H1 (cell line): Measurements from ENCODE around the gene FOXB1. TPM values are rescaled to one million over a fixed set of nuclear protein-coding genes. Genes with fewer than 3 reads are reported as not detected.

Source experiments
- BACH1 ChIP-seq: IDR thresholded peaks from 2 replicates; pipeline ENCODE4 v1.6.1; 2012; ENCODE audit warnings: low read length, improper control_type of control experiment
- CHD7 ChIP-seq: fragments of 300-600 bp; sonication (generic); IDR thresholded peaks from 2 replicates; pipeline ENCODE4 v1.7.1; 2012; ENCODE audit warnings: low read length, moderate library complexity, mild to moderate bottlenecking, inconsistent platforms; ENCODE audit not compliant: insufficient replicate concordance
- EZH2 ChIP-seq: fragments of 200-600 bp; sonication (generic); IDR thresholded peaks from 2 replicates; pipeline ENCODE4 v1.7.1; 2012; ENCODE audit warnings: low read depth, mild to moderate bottlenecking, moderate library complexity, low read length, inconsistent platforms; ENCODE audit not compliant: severe bottlenecking
- JUN ChIP-seq: IDR thresholded peaks from 2 replicates; pipeline ENCODE4 v1.6.1; 2011; ENCODE audit warnings: low read depth, mild to moderate bottlenecking, improper control_type of control experiment, low read length
- KDM1A ChIP-seq: fragments of 200-600, 300-600 bp; sonication (generic); IDR thresholded peaks from 2 replicates; pipeline ENCODE4 v1.7.1; 2016; ENCODE audit warnings: mild to moderate bottlenecking, low read length, borderline replicate concordance
- RNF2 ChIP-seq: fragments of 200-900, 300-1000 bp; sonication (generic); IDR thresholded peaks from 2 replicates; pipeline ENCODE4 v1.7.1; 2016; ENCODE audit warnings: borderline replicate concordance, low read depth, mild to moderate bottlenecking, antibody characterized with exemption, low read length; ENCODE audit not compliant: poor library complexity, severe bottlenecking; ENCODE audit errors: missing control alignments
- SAP30 ChIP-seq: fragments of 300-600 bp; sonication (generic); IDR thresholded peaks from 2 replicates; pipeline ENCODE4 v1.7.1; 2012; ENCODE audit warnings: low read length, moderate library complexity, mild to moderate bottlenecking, inconsistent platforms; ENCODE audit not compliant: insufficient read depth, insufficient replicate concordance
- polyA plus RNA-seq, 7 experiments: library from polyadenylated mRNA; depleted of rRNA in 3 of 7; stranded (reverse) in 5 of 7; unstranded in 2 of 7; fragments of >200 nt in 5 of 7; fragments of 200-250 nt in 2 of 7; gene quantifications; 1 replicate in 5 of 7; 2 replicates in 1 of 7; 4 replicates in 1 of 7; pipeline versions ENCODE4 v1.2.1 to v1.2.3, GENCODE V29; 2011 to 2013; ENCODE audit warnings: missing spikeins in 2 of 7, mixed read lengths in 2 of 7
- total RNA-seq: library from RNA; stranded (reverse); fragmentation: NEBNext Ultra II Directional; extraction: Animal tissue kit (Norgen Biotek cat#: 25700); gene quantifications from 2 replicates; pipeline ENCODE4 v1.2.1, GENCODE V29; 2021
- TF ChIP-seq, protein P1 (sequence below): IDR thresholded peaks from 2 replicates; pipeline ENCODE4 v1.6.1; 2011; ENCODE audit warnings: low read depth, mild to moderate bottlenecking, low read length; ENCODE audit not compliant: insufficient read depth

Gene FOXB1
- total and polyA plus RNA-seq, 2 of the 8 experiments (the other 6 are each of a cell fraction or from before 2014, with no cell fraction given), result 0.92 to 1.5 TPM

- TF ChIP-seq CHD7, result no peak
- peak; percentile 65 for TF ChIP-seq EZH2
- TF ChIP-seq SAP30, result no peak
- TF ChIP-seq, protein P1, sequence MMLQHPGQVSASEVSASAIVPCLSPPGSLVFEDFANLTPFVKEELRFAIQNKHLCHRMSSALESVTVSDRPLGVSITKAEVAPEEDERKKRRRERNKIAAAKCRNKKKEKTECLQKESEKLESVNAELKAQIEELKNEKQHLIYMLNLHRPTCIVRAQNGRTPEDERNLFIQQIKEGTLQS, result no peak
- no peak for TF ChIP-seq JUN
- no peak for TF ChIP-seq RNF2
- TF ChIP-seq BACH1, result no peak
- TF ChIP-seq KDM1A, result no peak
These were observed 9.1 kb upstream of the FOXB1 start (continued) for GRCh38 chr15:59994888-59995557.
